ENCODE results near the gene OS9.

The OS9 gene

GRCh38 chr12:57737467-57738460 lies 43.8 kb downstream of the OS9 start:
- DNase-seq: peak; percentile 60

GRCh38 chr12:57738661-57739237 lies 44.8 kb downstream of the OS9 start, which contains the start of gene AGAP2:
AGAP2 (minus strand) TSS chr12:57738742; CDS start chr12:57738246, 496 bp downstream.
- DNase-seq: peak; percentile 84

GRCh38 chr12:57739387-57739786 lies 45.5 kb downstream of the OS9 start:
- DNase-seq: peak; percentile 14

- DNase-seq: no peak
These were observed 46.1 kb downstream of the OS9 start for GRCh38 chr12:57739914-57740538.

- DNase-seq: peak; percentile 50
These were observed 46.9 kb downstream of the OS9 start for GRCh38 chr12:57740656-57741412.

GRCh38 chr12:57741413-57741789 lies 47.5 kb downstream of the OS9 start:
- DNase-seq: no peak

- DNase-seq: peak; percentile 8
These were observed 48.2 kb downstream of the OS9 start for GRCh38 chr12:57741844-57742738.

GRCh38 chr12:57743769-57744168 lies 49.8 kb downstream of the OS9 start:
- DNase-seq: no peak

GRCh38 chr12:57744194-57744776 lies 50.4 kb downstream of the OS9 start:
- peak; percentile 92 for DNase-seq

- peak; percentile 99 for DNase-seq
These were observed 51.0 kb downstream of the OS9 start, which contains the start of gene TSPAN31 for GRCh38 chr12:57744777-57745484. TSPAN31 (plus strand) TSS chr12:57745039; CDS start chr12:57745155, 116 bp downstream.

- no peak for DNase-seq
These were observed 51.6 kb downstream of the OS9 start for GRCh38 chr12:57745485-57745881.

- no peak for DNase-seq
These were observed 52.1 kb downstream of the OS9 start for GRCh38 chr12:57746025-57746424.

GRCh38 chr12:57749061-57749460 lies 55.1 kb downstream of the OS9 start:
- DNase-seq: no peak

- no peak for DNase-seq
These were observed 56.9 kb downstream of the OS9 start for GRCh38 chr12:57750561-57751431.

GRCh38 chr12:57751432-57751787 lies 57.5 kb downstream of the OS9 start:
- DNase-seq: no peak

GRCh38 chr12:57751788-57752667 lies 58.1 kb downstream of the OS9 start, which contains the start of gene CDK4:
CDK4 (minus strand) TSS chr12:57752310; CDS start chr12:57751717, 593 bp downstream.
- peak; percentile 100 for DNase-seq

GRCh38 chr12:57752668-57753000 lies 58.7 kb downstream of the OS9 start:
- DNase-seq: no peak

GRCh38 chr12:57753756-57754337 lies 59.9 kb downstream of the OS9 start:
- DNase-seq: no peak
